H1 (cell line): Measurements from ENCODE around the gene AATK. TPM values are rescaled to one million over a fixed set of nuclear protein-coding genes. Genes with fewer than 3 reads are reported as not detected.

Experiments used
- ASH2L ChIP-seq: fragments of 200-600, 300-600 bp; sonication (generic); IDR thresholded peaks from one replicate; pipeline ENCODE4 v1.7.1; 2017; ENCODE audit warnings: low read length
- BRCA1 ChIP-seq: IDR thresholded peaks from 2 replicates; pipeline ENCODE4 v1.6.1; 2012; ENCODE audit warnings: low read depth, low read length, improper control_type of control experiment
- CTCF ChIP-seq, 3 experiments: IDR thresholded peaks; 1 replicate in 2 of 3; 2 replicates in 1 of 3; pipeline versions ENCODE4 v1.5.1 to v1.6.1; 2011; ENCODE audit warnings: low read length in 3 of 3, mild to moderate bottlenecking in 3 of 3, inconsistent platforms in 2 of 3, low read depth in 1 of 3, moderate library complexity in 1 of 3; ENCODE audit not compliant: insufficient read depth in 1 of 3; ENCODE audit errors: control extremely low read depth in 1 of 3
- EGR1 ChIP-seq: IDR thresholded peaks from 2 replicates; pipeline ENCODE4 v1.6.1; 2011; ENCODE audit warnings: low read depth, low read length, borderline replicate concordance
- JUND ChIP-seq: IDR thresholded peaks from 2 replicates; pipeline ENCODE4 v1.6.1; 2011; ENCODE audit warnings: mild to moderate bottlenecking, improper control_type of control experiment, low read length
- KDM4A ChIP-seq: IDR thresholded peaks from one replicate; pipeline ENCODE4 v1.7.1; 2012; ENCODE audit warnings: low read depth, mild to moderate bottlenecking, moderate library complexity, low read length, inconsistent platforms; ENCODE audit not compliant: severe bottlenecking
- NRF1 ChIP-seq: IDR thresholded peaks from 2 replicates; pipeline ENCODE4 v1.6.1; 2011; ENCODE audit warnings: mild to moderate bottlenecking, low read depth, low read length, improper control_type of control experiment
- SIX5 ChIP-seq: IDR thresholded peaks from 2 replicates; pipeline ENCODE4 v1.6.1; 2011; ENCODE audit warnings: mild to moderate bottlenecking, low read depth, low read length
- ZNF274 ChIP-seq: IDR thresholded peaks from 2 replicates; pipeline ENCODE4 v1.7.0; 2012; ENCODE audit warnings: low read length, borderline replicate concordance; ENCODE audit errors: extremely low read depth
- polyA plus RNA-seq, 7 experiments: library from polyadenylated mRNA; depleted of rRNA in 3 of 7; stranded (reverse) in 5 of 7; unstranded in 2 of 7; fragments of >200 nt in 5 of 7; fragments of 200-250 nt in 2 of 7; gene quantifications; 1 replicate in 5 of 7; 2 replicates in 1 of 7; 4 replicates in 1 of 7; pipeline versions ENCODE4 v1.2.1 to v1.2.3, GENCODE V29; 2011 to 2013; ENCODE audit warnings: missing spikeins in 2 of 7, mixed read lengths in 2 of 7
- total RNA-seq: library from RNA; stranded (reverse); fragmentation: NEBNext Ultra II Directional; extraction: Animal tissue kit (Norgen Biotek cat#: 25700); gene quantifications from 2 replicates; pipeline ENCODE4 v1.2.1, GENCODE V29; 2021

Gene AATK
- total and polyA plus RNA-seq, 2 of the 8 experiments (the other 6 are each of a cell fraction or from before 2014, with no cell fraction given), result 1.7 to 3.5 TPM

- TF ChIP-seq SIX5, result no peak
- TF ChIP-seq ASH2L, result no peak
- no peak for TF ChIP-seq NRF1
- TF ChIP-seq JUND, result no peak
- no peak for TF ChIP-seq BRCA1
- TF ChIP-seq ZNF274, result no peak
- TF ChIP-seq CTCF (IDR thresholded peaks at IDR 0.05; ENCODE audit: control extremely low read depth in 1 of 3, insufficient read depth in 1 of 3, low read depth in 1 of 3, low read length in 3 of 3), result no peak
- TF ChIP-seq KDM4A, result no peak
- TF ChIP-seq EGR1, result no peak
These were observed 3.5 kb downstream of the AATK start (continued) for GRCh38 chr17:81162491-81162890.
